ENCODE data around the gene NCOA5.

Gene NCOA5

DNA sequence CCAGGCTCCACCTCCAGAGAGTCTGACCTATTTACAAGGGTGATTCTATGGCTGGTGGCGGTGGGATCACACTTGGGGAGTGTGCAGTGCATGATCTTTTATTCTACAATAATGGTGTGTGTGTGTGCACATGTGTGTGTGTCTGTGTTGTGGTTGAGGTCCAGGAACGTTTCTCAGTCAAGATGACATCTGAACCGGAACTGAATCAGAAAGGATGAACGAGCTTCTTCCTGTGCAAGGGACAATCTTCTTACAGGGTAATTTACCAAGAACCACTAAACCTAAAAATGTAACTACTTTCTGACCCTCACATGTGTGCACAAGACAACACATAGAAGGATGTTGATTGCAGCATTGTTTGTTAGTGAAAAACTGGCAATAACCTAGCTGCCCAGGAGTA lies 72.5 kb downstream of the NCOA5 start:
- DNase-seq (ENCODE audit: low read depth, low spot score), result no peak

- DNase-seq (ENCODE audit: low read depth, low spot score), result no peak
Measured at GRCh38 chr20:46014517-46015396, 75.0 kb downstream of the NCOA5 start.

DNA sequence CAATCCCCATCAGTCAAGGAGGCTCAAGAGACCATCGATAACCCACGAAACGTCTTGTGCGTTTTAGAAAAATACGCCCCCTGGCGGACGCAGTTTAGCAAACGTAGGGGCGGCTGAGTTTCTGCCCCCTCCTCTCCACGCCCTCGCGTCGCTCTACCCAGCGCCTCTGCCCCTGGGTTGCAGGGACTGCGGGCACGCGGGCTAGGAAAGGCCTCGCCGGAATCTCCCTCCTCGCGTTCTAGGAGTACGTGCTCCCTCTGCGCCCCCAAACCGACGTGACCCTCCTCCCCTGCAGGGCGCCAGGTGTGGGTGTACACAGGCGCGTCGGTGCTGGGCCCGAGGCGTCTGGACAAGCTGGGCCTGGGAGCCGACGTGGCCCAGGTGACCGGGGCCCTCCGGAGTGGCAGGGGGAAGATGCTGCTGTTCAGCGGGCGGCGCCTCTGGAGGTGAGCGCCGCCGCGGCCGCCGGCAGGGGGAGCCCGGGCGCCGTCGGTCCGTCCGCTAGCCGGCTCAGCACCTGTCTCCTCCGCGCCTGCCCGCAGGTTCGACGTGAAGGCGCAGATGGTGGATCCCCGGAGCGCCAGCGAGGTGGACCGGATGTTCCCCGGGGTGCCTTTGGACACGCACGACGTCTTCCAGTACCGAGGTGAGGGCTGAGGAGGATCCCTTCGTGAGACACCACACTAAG lies 75.8 kb downstream of the NCOA5 start:
- DNase-seq (ENCODE audit: low read depth, low spot score), result no peak

- no peak for DNase-seq (ENCODE audit: low read depth, low spot score)
Measured at GRCh38 chr20:46013322-46013828, 76.4 kb downstream of the NCOA5 start.

DNA sequence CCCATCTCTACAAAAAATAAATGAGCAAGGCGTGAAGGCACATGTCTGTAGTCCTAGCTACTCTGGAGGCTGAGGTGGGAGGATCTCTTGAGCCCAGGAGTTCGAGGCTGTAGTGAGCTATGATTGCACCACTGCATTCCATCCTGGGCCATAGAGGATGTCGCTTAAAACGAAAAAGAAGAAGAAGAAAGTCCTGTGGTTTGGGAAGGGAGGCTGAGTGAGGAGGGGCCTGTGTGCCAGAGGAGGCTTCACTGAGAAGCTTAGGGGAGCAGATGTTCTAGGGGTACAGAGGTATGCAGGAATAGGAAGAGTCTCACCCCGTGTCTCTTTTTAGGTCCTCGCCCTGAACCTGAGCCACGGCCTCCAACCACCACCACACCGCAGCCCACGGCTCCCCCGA lies 76.8 kb downstream of the NCOA5 start:
- DNase-seq (ENCODE audit: low read depth, low spot score), result no peak

DNA sequence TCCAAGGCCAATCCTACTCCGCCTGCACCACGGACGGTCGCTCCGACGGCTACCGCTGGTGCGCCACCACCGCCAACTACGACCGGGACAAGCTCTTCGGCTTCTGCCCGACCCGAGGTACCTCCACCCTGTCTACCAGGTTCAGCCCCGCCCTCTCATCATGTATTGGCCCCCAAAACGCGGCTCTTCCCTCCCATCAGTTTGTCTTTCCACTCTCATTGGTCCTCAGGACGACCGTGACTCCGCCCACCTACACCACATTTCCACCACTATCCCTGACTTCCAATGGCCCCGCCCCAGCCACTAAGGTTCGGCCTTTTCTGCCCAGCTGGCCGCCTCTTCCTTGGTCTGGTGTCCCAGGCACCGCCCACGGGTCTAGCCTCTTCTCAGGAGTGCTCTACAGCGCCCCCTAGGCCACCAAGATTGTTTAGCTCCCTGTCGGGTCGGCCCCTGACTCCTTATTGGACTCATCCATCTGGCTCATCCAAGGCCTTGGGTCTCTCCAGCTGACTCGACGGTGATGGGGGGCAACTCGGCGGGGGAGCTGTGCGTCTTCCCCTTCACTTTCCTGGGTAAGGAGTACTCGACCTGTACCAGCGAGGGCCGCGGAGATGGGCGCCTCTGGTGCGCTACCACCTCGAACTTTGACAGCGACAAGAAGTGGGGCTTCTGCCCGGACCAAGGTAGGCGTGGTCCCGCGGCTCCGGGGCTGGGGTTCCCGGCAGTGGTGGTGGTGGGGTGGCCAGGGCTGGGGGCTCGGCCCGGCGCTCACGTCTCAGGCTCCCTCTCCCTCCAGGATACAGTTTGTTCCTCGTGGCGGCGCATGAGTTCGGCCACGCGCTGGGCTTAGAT lies 77.9 kb downstream of the NCOA5 start:
- DNase-seq (ENCODE audit: low read depth, low spot score), result no peak

All from brain pericyte (primary cell).